DND-41 (cell line): Measurements from ENCODE around the gene TMIGD2.

Experiments
- EZH2 ChIP-seq: IDR thresholded peaks from 3 replicates; pipeline ENCODE4 v1.6.1; 2012; ENCODE audit warnings: borderline replicate concordance, low read depth, mild to moderate bottlenecking, moderate library complexity, low read length, inconsistent platforms; ENCODE audit not compliant: severe bottlenecking
- TF ChIP-seq, protein P1 (sequence below): IDR thresholded peaks from 2 replicates; pipeline ENCODE4 v1.5.1; 2012; ENCODE audit warnings: borderline replicate concordance, low read length, moderate library complexity, mild to moderate bottlenecking; ENCODE audit not compliant: poor library complexity, severe bottlenecking; ENCODE audit errors: extremely low read depth

DNA sequence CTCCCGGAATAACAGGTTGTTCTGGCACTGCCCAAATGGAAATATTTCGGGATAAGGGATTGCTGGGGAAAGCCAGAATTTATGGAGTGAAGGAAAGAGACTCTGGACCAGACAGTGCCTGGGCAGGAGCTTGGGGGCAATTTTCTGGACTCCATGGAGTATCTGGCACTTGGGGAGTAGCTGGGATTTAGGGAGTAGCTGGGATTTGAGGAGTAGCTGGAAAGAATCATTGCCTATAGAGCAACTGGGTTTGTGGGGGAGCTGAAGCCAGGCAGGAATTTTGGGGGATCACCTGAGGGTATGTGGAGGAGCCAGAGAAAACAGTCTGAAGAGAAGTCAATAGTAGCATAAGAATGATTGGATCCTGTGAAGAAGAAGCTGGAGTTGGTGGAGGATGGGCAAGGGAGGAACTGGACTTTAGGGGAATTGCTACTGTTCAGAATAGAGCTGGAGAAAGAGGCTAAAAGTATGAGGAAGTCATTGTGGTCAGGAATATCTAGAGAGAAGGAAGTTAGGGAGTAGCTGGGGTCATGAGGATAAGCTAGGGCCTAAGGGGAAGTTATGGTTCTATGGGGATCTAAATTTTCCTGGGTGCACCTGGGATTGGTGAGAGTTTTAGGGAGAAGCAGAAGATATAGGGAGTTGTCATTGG is 17.0 kb upstream of the TMIGD2 start:
- TF ChIP-seq, protein P1, sequence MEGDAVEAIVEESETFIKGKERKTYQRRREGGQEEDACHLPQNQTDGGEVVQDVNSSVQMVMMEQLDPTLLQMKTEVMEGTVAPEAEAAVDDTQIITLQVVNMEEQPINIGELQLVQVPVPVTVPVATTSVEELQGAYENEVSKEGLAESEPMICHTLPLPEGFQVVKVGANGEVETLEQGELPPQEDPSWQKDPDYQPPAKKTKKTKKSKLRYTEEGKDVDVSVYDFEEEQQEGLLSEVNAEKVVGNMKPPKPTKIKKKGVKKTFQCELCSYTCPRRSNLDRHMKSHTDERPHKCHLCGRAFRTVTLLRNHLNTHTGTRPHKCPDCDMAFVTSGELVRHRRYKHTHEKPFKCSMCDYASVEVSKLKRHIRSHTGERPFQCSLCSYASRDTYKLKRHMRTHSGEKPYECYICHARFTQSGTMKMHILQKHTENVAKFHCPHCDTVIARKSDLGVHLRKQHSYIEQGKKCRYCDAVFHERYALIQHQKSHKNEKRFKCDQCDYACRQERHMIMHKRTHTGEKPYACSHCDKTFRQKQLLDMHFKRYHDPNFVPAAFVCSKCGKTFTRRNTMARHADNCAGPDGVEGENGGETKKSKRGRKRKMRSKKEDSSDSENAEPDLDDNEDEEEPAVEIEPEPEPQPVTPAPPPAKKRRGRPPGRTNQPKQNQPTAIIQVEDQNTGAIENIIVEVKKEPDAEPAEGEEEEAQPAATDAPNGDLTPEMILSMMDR = no peak
- no peak for TF ChIP-seq EZH2
